ENCODE data around the gene VWA8. TPM values are rescaled to one million over a fixed set of nuclear protein-coding genes. Genes with fewer than 3 reads are reported as not detected.
"Not testable (repeated sequence)": the region's sequence is repeated elsewhere in the genome, so short reads cannot be mapped to it uniquely, and the experiment has no call there.

VWA8 gene
- total RNA-seq, 1 experiment from 2014 or later = 9.9 TPM

GRCh38 chr13:41833201-41833600 is 127.7 kb downstream of the VWA8 start:
- no peak for DNase-seq (ENCODE audit: low read depth)

DNA sequence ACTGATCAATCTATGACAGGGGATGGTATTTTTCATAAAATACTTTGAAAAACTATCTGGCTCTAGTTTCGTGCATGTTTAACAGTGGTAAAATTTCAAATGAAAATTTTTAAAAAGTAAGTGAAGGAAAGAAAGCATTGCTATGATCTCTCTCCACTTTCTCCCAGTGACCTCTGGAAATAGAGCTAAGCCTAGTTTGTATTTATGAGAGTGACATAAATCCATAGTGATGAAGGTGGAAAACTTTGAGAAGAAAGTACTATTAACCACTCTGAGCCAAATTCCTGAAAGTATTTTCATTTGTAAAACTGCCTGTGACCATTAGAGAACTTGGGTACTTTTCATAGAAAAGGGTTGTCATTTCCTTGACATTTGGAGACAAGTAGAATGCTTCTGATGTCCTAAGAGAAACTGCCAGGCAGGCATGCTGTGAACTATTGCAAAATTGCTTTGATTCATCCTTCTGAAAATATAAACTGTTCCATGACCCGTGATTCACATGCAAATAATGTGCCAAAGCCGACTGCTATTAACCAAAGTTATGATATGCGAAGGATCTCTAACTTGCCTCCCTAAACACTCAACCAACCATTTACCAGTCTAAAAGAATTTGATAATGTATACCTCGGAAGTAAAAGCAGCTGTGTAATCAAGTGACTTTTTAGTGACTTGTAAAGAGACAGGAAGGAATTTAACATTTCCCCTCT is 133.2 kb downstream of the VWA8 start:
- peak; percentile 78 for DNase-seq (ENCODE audit: low read depth)
- in situ Hi-C loops (cut with HindIII; ENCODE audit: low pct_unique_long_range_greater_than_20kb, low sequenced_read_pairs) = no loop called here

More at GRCh38 chr13:41833201-41833600, 127.7 kb downstream of the VWA8 start:
- in situ Hi-C loops (cut with HindIII; ENCODE audit: low pct_unique_long_range_greater_than_20kb, low sequenced_read_pairs) = no loop called here

DNA sequence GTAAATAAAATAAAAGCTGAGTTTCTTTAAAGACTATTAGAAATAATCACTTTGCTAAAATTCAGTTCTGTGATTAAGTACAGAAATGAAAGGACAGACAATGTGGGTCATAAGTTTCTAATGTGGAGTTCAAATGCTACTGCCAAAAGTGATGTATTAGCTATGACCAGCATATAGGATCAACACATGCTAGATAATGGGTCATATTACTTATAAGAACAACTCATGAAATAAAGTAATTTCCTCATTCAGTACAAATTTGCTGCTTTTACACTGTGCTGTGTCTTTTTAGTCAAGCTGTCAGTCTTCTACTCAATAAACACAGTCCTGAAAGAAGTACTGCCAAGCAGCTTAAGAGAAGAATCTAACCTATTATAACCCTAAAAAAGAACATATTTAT is 135.2 kb downstream of the VWA8 start:
- no peak for DNase-seq (ENCODE audit: low read depth)
- in situ Hi-C loops (cut with HindIII; ENCODE audit: low pct_unique_long_range_greater_than_20kb, low sequenced_read_pairs) = no loop called here

DNA sequence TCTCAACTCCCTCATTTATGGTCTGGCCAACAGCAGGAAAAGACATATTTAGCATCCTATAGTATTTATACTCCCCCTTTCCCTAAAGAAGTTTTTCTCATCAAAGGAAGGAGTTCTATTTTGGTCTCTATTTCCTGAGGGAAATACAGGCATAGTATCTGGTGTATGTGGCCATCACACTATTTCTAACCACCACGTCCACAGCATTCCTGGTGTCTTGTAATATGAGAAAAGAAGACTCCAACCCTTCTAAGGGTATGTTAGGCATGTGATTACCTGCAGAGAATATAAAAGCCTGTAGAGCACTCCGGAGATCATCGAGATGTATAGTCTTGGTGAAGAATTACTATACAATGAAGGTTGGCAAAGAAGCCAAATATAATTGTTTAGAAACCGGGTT is 137.4 kb downstream of the VWA8 start:
- in situ Hi-C loops (cut with HindIII; ENCODE audit: low pct_unique_long_range_greater_than_20kb, low sequenced_read_pairs) = no loop called here
- DNase-seq (ENCODE audit: low read depth) = no peak

GRCh38 chr13:41822560-41822959 is 138.3 kb downstream of the VWA8 start:
- DNase-seq (ENCODE audit: low read depth) = no peak
- in situ Hi-C loops (cut with HindIII; ENCODE audit: low pct_unique_long_range_greater_than_20kb, low sequenced_read_pairs) = no loop called here

DNA sequence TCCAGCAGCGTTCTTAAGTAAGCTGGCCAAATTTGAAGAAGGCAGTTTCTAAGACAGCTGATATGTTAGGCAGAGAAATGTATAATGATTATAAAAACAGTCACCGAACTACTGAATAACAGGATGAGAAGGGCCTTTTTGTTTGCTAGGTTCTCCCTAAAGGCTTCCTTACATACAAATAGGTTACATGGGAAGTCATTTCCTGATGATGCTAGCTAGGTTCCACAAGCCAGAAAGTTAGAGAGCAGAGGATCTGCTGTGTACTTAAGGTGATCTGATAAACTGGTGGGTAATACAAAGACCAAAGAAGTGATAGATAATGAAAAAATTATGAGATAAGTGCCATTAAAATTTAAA is 139.7 kb downstream of the VWA8 start:
- DNase-seq (ENCODE audit: low read depth) = no peak
- in situ Hi-C loops (cut with HindIII; ENCODE audit: low pct_unique_long_range_greater_than_20kb, low sequenced_read_pairs) = no loop called here

DNA sequence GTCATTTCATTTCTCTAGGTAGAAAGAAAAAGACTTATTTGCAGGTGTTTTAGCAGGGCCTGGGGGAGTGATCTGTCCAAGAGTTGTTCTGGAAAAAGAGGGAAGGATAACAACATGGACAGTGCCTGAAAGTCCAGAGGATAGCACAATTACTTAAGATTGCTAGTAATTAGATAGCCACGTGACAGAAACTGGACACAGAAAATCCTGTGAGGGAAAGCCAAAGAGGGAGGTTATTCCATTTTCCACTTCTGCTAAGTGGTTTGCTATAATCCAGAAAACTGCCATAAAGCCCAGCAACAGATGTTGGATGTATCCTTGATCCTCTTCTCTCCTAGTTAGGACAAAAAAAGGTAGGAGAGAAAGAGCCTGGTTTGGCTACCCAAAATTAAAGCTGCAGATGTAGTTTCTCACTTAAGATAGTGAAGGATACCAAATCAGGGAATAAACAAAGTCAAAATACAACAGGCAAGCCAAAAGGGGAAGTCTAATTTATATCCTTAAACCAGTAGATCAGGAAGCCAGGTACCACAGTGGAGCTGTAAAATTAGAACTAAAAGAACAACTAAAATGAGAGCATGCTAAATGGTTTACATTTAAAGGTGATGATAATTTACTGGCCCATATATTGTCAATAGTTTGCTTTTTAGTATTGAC is 140.2 kb downstream of the VWA8 start:
- DNase-seq (ENCODE audit: low read depth) = no peak
- in situ Hi-C loops (cut with HindIII; ENCODE audit: low pct_unique_long_range_greater_than_20kb, low sequenced_read_pairs) = no loop called here

DNA sequence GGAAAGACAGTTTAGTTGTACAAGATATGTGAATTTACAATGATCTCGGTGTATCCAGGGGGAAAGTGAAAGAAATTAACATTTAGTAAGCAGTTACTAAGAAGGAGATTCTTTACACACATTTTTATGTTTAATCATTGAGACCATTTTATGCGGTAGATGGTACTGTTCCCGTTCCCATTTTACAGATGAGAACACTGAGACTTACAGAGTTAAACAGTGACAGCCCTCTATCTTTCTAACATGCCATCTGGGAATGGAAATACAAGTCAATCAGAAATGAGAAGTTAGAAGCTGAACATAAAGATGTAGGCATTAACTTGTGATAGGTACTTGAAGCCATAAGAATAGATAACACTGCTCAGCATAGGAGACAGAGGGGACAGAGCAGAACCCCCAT is 144.9 kb downstream of the VWA8 start:
- in situ Hi-C loops (cut with HindIII; ENCODE audit: low pct_unique_long_range_greater_than_20kb, low sequenced_read_pairs) = no loop called here
- no peak for DNase-seq (ENCODE audit: low read depth)

DNA sequence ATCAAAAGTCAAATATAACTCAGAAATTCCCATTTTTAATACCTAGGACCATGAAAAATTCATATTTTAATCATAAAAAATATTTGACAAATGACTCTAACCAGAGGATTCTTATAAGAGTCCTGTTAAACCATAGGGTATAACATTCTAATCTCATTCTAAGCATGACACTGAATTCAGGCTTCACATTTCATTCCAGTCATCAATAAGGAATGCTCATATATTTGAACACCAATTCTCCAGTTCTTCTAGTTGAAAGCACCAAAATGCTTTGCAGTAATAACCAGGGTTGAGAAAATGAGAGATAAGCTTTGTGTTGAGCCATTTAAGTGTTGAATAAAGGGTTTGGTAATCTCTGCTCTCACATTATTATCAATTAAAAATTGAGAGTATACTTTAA is 147.5 kb downstream of the VWA8 start:
- DNase-seq (ENCODE audit: low read depth) = no peak
- in situ Hi-C loops (cut with HindIII; ENCODE audit: low pct_unique_long_range_greater_than_20kb, low sequenced_read_pairs) = no loop called here

GRCh38 chr13:41812851-41813250 is 148.1 kb downstream of the VWA8 start:
- no peak for DNase-seq (ENCODE audit: low read depth)
- in situ Hi-C loops (cut with HindIII; ENCODE audit: low pct_unique_long_range_greater_than_20kb, low sequenced_read_pairs) = no loop called here

DNA sequence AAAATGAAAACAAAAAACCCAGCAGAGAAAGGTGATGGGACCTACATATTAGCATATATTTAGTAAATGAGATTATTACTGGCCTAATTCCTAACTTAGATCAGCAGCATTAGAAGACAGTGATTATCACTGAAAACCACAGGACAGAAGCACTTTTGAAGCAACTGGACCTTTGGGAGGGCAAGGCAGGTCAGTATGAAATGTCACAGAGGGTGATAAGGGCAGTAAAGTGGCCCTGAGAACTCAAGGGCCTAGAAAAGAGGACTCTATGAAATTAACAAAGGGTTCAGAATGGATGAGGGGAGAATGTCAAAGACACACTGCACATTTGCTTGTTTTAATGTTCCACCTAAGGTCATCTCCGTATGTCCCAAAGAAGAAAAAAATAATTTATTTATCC is 148.7 kb downstream of the VWA8 start:
- DNase-seq (ENCODE audit: low read depth) = no peak
- in situ Hi-C loops (cut with HindIII; ENCODE audit: low pct_unique_long_range_greater_than_20kb, low sequenced_read_pairs) = no loop called here

GRCh38 chr13:41811588-41812021 is 149.3 kb downstream of the VWA8 start:
- in situ Hi-C loops (cut with HindIII; ENCODE audit: low pct_unique_long_range_greater_than_20kb, low sequenced_read_pairs) = no loop called here

GRCh38 chr13:41809962-41810361 is 150.9 kb downstream of the VWA8 start:
- DNase-seq (ENCODE audit: low read depth) = no peak
- in situ Hi-C loops (cut with HindIII; ENCODE audit: low pct_unique_long_range_greater_than_20kb, low sequenced_read_pairs) = no loop called here

More at GRCh38 chr13:41811588-41812021, 149.3 kb downstream of the VWA8 start:
- DNase-seq (ENCODE audit: low read depth) = no peak

- DNase-seq (ENCODE audit: low read depth); in situ Hi-C loops (cut with HindIII; ENCODE audit: low pct_unique_long_range_greater_than_20kb, low sequenced_read_pairs): not testable (repeated sequence)
Measured at GRCh38 chr13:41803445-41803735, 157.5 kb downstream of the VWA8 start.

DNA sequence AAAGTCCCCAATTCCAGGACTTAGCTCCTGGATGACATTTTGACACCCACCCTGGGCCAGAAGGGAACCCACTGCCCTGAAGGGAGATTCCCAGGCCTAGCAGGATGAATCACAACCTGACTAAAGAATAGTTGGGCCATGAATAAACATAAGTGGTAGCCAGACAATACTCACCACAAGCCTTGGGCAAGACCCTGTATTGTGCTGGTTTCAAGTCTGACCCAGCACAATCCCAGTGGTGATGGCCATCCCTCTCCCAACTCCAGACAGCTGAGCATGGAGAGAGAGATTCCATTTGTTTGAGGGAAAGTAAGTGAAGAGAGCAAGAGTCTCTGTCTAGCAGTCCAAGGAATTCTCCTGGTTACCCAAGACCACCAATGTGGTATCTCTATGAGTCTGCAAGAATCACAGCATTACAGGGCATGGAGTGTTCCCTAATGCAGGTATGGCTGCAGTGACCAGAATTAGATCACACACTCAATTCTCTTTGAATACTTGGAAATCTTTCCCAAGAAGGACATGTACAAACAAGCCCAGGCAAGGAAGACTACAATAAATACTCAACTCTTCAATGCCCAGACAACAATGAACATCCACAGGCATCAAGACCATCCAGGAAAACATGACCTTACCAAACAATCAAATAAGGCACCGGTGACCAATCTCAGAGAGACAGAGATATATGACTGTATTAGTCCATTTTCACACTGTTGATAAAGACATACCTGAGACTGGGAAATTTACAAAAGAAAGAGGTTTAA is 158.0 kb downstream of the VWA8 start:
- DNase-seq (ENCODE audit: low read depth) = no peak
- in situ Hi-C loops (cut with HindIII; ENCODE audit: low pct_unique_long_range_greater_than_20kb, low sequenced_read_pairs) = no loop called here

- in situ Hi-C loops (cut with HindIII; ENCODE audit: low pct_unique_long_range_greater_than_20kb, low sequenced_read_pairs) = no loop called here
- no peak for DNase-seq (ENCODE audit: low read depth)
Measured at GRCh38 chr13:41802043-41802683, 158.7 kb downstream of the VWA8 start.

DNA sequence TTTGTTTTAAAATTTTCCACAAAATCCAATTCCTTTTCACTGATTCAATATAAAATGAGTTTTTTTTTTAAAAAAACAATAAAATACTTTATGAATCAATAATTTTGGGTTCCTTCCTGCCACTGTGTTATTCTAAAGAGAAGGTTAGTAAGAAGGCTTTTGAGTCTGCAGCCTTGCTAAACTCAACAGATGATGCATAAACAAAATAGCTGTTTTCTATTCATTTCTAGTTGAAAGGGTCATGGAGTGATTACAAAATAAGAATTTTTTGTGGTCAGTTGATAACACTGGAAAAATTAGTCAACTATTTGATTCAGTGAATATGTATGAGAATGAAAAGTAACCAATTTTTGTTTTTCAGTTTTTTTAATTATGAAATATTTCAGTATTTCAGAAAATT is 169.9 kb downstream of the VWA8 start:
- in situ Hi-C loops (cut with HindIII; ENCODE audit: low pct_unique_long_range_greater_than_20kb, low sequenced_read_pairs) = no loop called here
- no peak for DNase-seq (ENCODE audit: low read depth)

DNA sequence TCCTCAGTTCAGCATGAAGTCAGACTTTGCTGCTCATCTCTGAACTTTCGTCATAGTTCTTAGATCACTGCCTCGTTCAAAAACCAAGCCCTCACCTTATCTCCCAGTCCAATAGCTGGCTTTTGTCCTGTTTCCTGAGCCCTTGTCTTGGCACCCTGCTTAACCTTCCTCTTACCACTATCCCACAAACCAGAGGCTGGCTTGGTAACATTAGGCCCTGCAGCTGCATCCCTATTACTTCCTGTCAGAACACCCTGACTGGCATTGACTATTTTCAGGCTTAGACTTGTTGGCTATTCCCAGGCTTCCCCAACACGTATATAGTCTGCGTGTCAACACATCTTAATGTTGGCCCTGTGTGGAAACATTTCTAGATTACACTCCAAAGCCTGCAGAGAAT is 172.4 kb downstream of the VWA8 start:
- no peak for DNase-seq (ENCODE audit: low read depth)
- in situ Hi-C loops (cut with HindIII; ENCODE audit: low pct_unique_long_range_greater_than_20kb, low sequenced_read_pairs) = no loop called here
